Hepatocyte (in vitro differentiated cells): ENCODE measurements around the gene BPNT1. TPM values are rescaled to one million over a fixed set of nuclear protein-coding genes. Genes with fewer than 3 reads are reported as not detected.
"Not testable (repeated sequence)": the region's sequence is repeated elsewhere in the genome, so short reads cannot be mapped to it uniquely, and the experiment has no call there.

ENCODE experiments used
- DNase-seq: peaks from one replicate; pipeline ENCODE4 v3.0.0-alpha.2; 2016; ENCODE audit warnings: low spot score
- H2AFZ ChIP-seq: fragments of 200-600 bp; sonication (generic); 2 replicates; pipeline ENCODE4 v1.6.0; 2016; ENCODE audit warnings: antibody characterized with exemption, mild to moderate bottlenecking
- H3K27ac ChIP-seq: fragments of 200-600 bp; sonication (generic); 2 replicates; pipeline ENCODE4 v1.5.1; 2016; ENCODE audit warnings: mild to moderate bottlenecking
- H3K27me3 ChIP-seq: fragments of 200-600 bp; sonication (generic); 2 replicates; pipeline ENCODE4 v1.6.1; 2016
- H3K36me3 ChIP-seq: fragments of 200-600 bp; sonication (generic); replicated peaks from 2 replicates; pipeline ENCODE4 v1.5.1; 2016; ENCODE audit warnings: low read depth; ENCODE audit not compliant: insufficient read depth
- H3K4me1 ChIP-seq: fragments of 200-600 bp; sonication (generic); 2 replicates; pipeline ENCODE4 v1.5.1; 2016; ENCODE audit warnings: mild to moderate bottlenecking, moderate library complexity; ENCODE audit not compliant: insufficient read depth
- H3K4me2 ChIP-seq: fragments of 200-600 bp; sonication (generic); 2 replicates; pipeline ENCODE4 v1.6.0; 2016
- H3K4me3 ChIP-seq: fragments of 200-600 bp; sonication (generic); 2 replicates; pipeline ENCODE4 v1.5.1; 2016; ENCODE audit warnings: mild to moderate bottlenecking
- H3K79me2 ChIP-seq: fragments of 200-600 bp; sonication (generic); 2 replicates; pipeline ENCODE4 v1.6.0; 2017; ENCODE audit warnings: mild to moderate bottlenecking
- H3K9me2 ChIP-seq: fragments of 200-600 bp; sonication (generic); replicated peaks from 2 replicates; pipeline ENCODE4 v1.6.0; 2017; ENCODE audit warnings: mild to moderate bottlenecking; ENCODE audit not compliant: insufficient read depth
- H3K9me3 ChIP-seq: fragments of 200-600 bp; sonication (generic); 2 replicates; pipeline ENCODE4 v1.5.1; 2016; ENCODE audit warnings: low read depth, mild to moderate bottlenecking
- H4K20me1 ChIP-seq: fragments of 200-600 bp; sonication (generic); 2 replicates; pipeline ENCODE4 v1.6.0; 2016; ENCODE audit warnings: mild to moderate bottlenecking; ENCODE audit not compliant: insufficient read depth, poor library complexity, severe bottlenecking
- EZH2 ChIP-seq: fragments of 200-600 bp; sonication (generic); IDR thresholded peaks from 2 replicates; pipeline ENCODE4 v1.6.1; 2016; ENCODE audit warnings: antibody characterized with exemption, mild to moderate bottlenecking, borderline replicate concordance
- EZH2phosphoT487 ChIP-seq: fragments of 200-600 bp; sonication (generic); IDR thresholded peaks from one replicate; pipeline ENCODE4 v1.6.1; 2018; ENCODE audit warnings: antibody characterized with exemption, mild to moderate bottlenecking, low read depth, moderate library complexity; ENCODE audit not compliant: unreplicated experiment, severe bottlenecking
- WGBS: methylation state at CpG from one replicate; pipeline ENCODE4 v1.1.6; 2016; ENCODE audit warnings: low lambda C conversion rate; ENCODE audit errors: missing lambda C conversion rate; 5-methylcytosine and 5-hydroxymethylcytosine counted together
- polyA plus RNA-seq: library from polyadenylated mRNA; unstranded; fragments of >200 nt; fragmentation: Nextera tagmentation; extraction: Ambion mirVana; gene quantifications from 2 replicates; pipeline ENCODE4 v1.2.1, GENCODE V29; 2016
- total RNA-seq: library from RNA; depleted of rRNA; stranded (reverse); fragments of >200 nt; gene quantifications from 2 replicates; pipeline ENCODE4 v1.2.3, GENCODE V29; 2014
- TF ChIP-seq, protein P1 (sequence below): fragments of 200-600 bp; sonication (generic); IDR thresholded peaks from 2 replicates; pipeline ENCODE4 v1.5.1; 2016; ENCODE audit warnings: antibody characterized with exemption, mild to moderate bottlenecking; ENCODE audit not compliant: poor library complexity

BPNT1 gene
- total and polyA plus RNA-seq, 2 experiments from 2014 or later: 11.2 to 53.4 TPM

DNA sequence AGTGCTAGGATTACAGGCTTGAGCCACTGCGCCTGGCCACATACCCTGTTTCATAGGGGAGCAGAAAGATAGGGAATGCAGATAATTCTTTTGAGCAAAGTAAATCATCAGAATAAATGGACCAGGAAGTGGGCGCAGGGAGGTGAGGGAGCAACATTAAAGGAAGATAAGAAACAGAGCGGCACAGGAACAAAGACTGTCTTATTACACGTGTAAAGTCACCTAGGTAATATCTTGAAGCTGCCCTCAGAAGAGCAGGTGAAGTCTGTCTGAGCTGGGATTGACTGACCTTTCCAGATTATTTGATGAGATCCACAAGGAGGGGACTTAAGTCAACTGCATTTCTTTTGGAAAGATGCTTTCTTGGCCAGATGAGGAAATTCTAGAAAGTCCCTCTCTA, 50.9 kb downstream of the BPNT1 start:
- no peaks in the 10 kb centered on the region for H3K27me3 ChIP-seq
- peaks cover 2% of the 10 kb centered on the region for H3K36me3 ChIP-seq
- H3K4me2 ChIP-seq: no peak overlapping the region
- peaks cover 75% of the 10 kb centered on the region for H3K79me2 ChIP-seq
- peaks cover 14% of the 10 kb centered on the region for H4K20me1 ChIP-seq
- no peak for DNase-seq
- no peaks in the 10 kb centered on the region for H3K9me2 ChIP-seq
- TF ChIP-seq EZH2phosphoT487 (no peak), EZH2 (no peak)
- TF ChIP-seq, protein P1, sequence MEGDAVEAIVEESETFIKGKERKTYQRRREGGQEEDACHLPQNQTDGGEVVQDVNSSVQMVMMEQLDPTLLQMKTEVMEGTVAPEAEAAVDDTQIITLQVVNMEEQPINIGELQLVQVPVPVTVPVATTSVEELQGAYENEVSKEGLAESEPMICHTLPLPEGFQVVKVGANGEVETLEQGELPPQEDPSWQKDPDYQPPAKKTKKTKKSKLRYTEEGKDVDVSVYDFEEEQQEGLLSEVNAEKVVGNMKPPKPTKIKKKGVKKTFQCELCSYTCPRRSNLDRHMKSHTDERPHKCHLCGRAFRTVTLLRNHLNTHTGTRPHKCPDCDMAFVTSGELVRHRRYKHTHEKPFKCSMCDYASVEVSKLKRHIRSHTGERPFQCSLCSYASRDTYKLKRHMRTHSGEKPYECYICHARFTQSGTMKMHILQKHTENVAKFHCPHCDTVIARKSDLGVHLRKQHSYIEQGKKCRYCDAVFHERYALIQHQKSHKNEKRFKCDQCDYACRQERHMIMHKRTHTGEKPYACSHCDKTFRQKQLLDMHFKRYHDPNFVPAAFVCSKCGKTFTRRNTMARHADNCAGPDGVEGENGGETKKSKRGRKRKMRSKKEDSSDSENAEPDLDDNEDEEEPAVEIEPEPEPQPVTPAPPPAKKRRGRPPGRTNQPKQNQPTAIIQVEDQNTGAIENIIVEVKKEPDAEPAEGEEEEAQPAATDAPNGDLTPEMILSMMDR: no peak
- H3K27ac ChIP-seq: no peak overlapping the region
- no peaks in the 10 kb centered on the region for H3K9me3 ChIP-seq
- H3K4me1 ChIP-seq: no peaks in the 10 kb centered on the region
- 79% methylated on average over 4 of the region's 4 CpGs for WGBS
- no peak overlapping the region for H3K4me3 ChIP-seq
- H2AFZ ChIP-seq: no peak overlapping the region

- H3K36me3 ChIP-seq, H3K4me1 ChIP-seq, H3K27ac ChIP-seq, H3K9me2 ChIP-seq, H3K4me2 ChIP-seq, H2AFZ ChIP-seq, H3K27me3 ChIP-seq, DNase-seq, H3K4me3 ChIP-seq, H3K9me3 ChIP-seq: not testable (repeated sequence)
- H3K79me2 ChIP-seq: peaks cover 67% of the 10 kb centered on the region
- 95% methylated on average over 3 of the region's 3 CpGs for WGBS
- H4K20me1 ChIP-seq: peaks cover 14% of the 10 kb centered on the region
These were observed 51.8 kb downstream of the BPNT1 start for GRCh38 chr1:220037810-220038209.

DNA sequence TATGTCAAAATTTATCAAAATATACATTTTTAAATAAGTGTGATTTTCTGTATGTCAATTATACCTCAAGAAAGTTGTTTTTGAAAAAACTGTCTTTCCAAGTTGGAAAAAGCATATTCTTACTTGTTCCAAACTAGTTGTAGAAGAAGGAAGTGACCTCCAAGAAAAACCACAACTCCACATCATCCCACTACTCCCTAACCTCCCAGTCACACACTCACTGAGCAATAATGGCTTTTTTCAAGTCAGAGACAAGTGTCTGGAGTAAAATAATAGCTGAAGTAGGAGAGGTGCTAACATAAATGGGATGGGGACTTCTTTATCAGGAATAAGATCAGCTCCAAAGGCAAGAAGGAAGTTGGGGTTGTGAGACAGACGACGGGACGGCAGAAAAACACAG, 56.7 kb downstream of the BPNT1 start:
- Histone ChIP-seq H3K4me2 (no peak overlapping the region), H3K27me3 (no peaks in the 10 kb centered on the region), H3K4me1 (no peaks in the 10 kb centered on the region), H3K9me3 (no peaks in the 10 kb centered on the region), H4K20me1 (peaks cover 5% of the 10 kb centered on the region), H3K36me3 (peaks cover 2% of the 10 kb centered on the region), H3K27ac (no peak overlapping the region), H3K9me2 (no peaks in the 10 kb centered on the region), H3K4me3 (no peak overlapping the region), H2AFZ (no peak overlapping the region), H3K79me2 (peaks cover 31% of the 10 kb centered on the region)
- 92% methylated on average over 2 of the region's 3 CpGs for WGBS
- DNase-seq: no peak
- TF ChIP-seq EZH2phosphoT487 (no peak), EZH2 (no peak)
- TF ChIP-seq, protein P1: no peak

DNA sequence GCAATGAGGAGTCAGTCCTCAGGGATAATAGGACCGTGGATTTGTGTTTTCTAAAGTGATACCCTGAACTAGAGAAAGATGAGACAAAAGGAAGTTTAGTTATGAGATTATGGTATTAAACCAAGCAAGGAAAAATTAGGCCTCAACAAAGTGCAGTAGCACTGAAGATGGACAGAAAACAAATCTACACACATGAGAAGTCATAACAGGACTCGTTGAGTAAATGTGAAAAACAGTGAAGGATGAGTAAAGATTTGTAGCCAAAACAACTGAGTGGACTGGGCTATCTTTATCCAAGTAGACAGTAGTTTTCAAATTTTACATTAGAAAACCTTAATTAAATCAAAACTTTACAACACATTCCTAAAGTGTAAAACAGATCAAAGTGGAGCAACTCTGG, 58.3 kb downstream of the BPNT1 start:
- TF ChIP-seq EZH2phosphoT487 (no peak), EZH2 (no peak)
- TF ChIP-seq, protein P1: no peak
- no peak overlapping the region for H3K4me3 ChIP-seq
- H3K27me3 ChIP-seq: no peaks in the 10 kb centered on the region
- no peak overlapping the region for H3K4me2 ChIP-seq
- DNase-seq: no peak
- H3K9me2 ChIP-seq: no peaks in the 10 kb centered on the region
- peaks cover 5% of the 10 kb centered on the region for H4K20me1 ChIP-seq
- no peaks in the 10 kb centered on the region for H3K36me3 ChIP-seq
- no peaks in the 10 kb centered on the region for H3K9me3 ChIP-seq
- 91% methylated on average over 2 of the region's 2 CpGs for WGBS
- H2AFZ ChIP-seq: no peak overlapping the region
- no peak overlapping the region for H3K27ac ChIP-seq
- peaks cover 17% of the 10 kb centered on the region for H3K79me2 ChIP-seq
- H3K4me1 ChIP-seq: no peaks in the 10 kb centered on the region
